ENCODE data around the gene HOXD13. TPM values are rescaled to one million over a fixed set of nuclear protein-coding genes. Genes with fewer than 3 reads are reported as not detected.

Gene HOXD13
- total RNA-seq, 1 donor from 2014 or later: not detected

- peaks cover 3% of the 10 kb centered on the region for H3K4me1 Mint-ChIP-seq (ENCODE audit: low read depth)
- H3K27ac Mint-ChIP-seq: no peak overlapping the region
- H3K27me3 Mint-ChIP-seq: peaks cover 87% of the 10 kb centered on the region
- no peaks in the 10 kb centered on the region for H3K9me3 Mint-ChIP-seq (ENCODE audit: low read depth)
- no peak for DNase-seq (ENCODE audit: low spot score, unreplicated experiment)
- no peaks in the 10 kb centered on the region for H3K36me3 Mint-ChIP-seq (ENCODE audit: insufficient read depth)
- TF ChIP-seq CTCF (IDR thresholded peaks at IDR 0.05; ENCODE audit: unreplicated experiment): no peak
- no peak overlapping the region for H3K4me3 Mint-ChIP-seq (ENCODE audit: low read depth)
Observed at GRCh38 chr2:176103194-176103593, 10.7 kb downstream of the HOXD13 start.

GRCh38 chr2:176103742-176104315 lies 11.3 kb downstream of the HOXD13 start:
- DNase-seq (ENCODE audit: low spot score, unreplicated experiment): no peak
- Mint-ChIP-seq H3K9me3 (ENCODE audit: low read depth) (no peaks in the 10 kb centered on the region), H3K27ac (no peak overlapping the region), H3K36me3 (ENCODE audit: insufficient read depth) (no peaks in the 10 kb centered on the region), H3K27me3 (peaks cover 88% of the 10 kb centered on the region), H3K4me3 (ENCODE audit: low read depth) (no peak overlapping the region), H3K4me1 (ENCODE audit: low read depth) (peaks cover 3% of the 10 kb centered on the region)
- TF ChIP-seq CTCF (IDR thresholded peaks at IDR 0.05; ENCODE audit: unreplicated experiment): no peak

GRCh38 chr2:176104316-176105077 lies 12.0 kb downstream of the HOXD13 start:
- H3K4me1 Mint-ChIP-seq (ENCODE audit: low read depth): peaks cover 3% of the 10 kb centered on the region
- H3K27me3 Mint-ChIP-seq: peaks cover 88% of the 10 kb centered on the region
- peak overlapping the region; percentile 38 for H3K27ac Mint-ChIP-seq
- no peak overlapping the region for H3K4me3 Mint-ChIP-seq (ENCODE audit: low read depth)
- no peak for TF ChIP-seq CTCF (IDR thresholded peaks at IDR 0.05; ENCODE audit: unreplicated experiment)
- no peak for DNase-seq (ENCODE audit: low spot score, unreplicated experiment)
- H3K9me3 Mint-ChIP-seq (ENCODE audit: low read depth): no peaks in the 10 kb centered on the region
- no peaks in the 10 kb centered on the region for H3K36me3 Mint-ChIP-seq (ENCODE audit: insufficient read depth)

GRCh38 chr2:176105078-176105729 lies 12.7 kb downstream of the HOXD13 start:
- no peaks in the 10 kb centered on the region for H3K9me3 Mint-ChIP-seq (ENCODE audit: low read depth)
- peak overlapping the region; percentile 38 for H3K27ac Mint-ChIP-seq
- H3K27me3 Mint-ChIP-seq: peaks cover 90% of the 10 kb centered on the region
- DNase-seq (ENCODE audit: low spot score, unreplicated experiment): no peak
- H3K4me3 Mint-ChIP-seq (ENCODE audit: low read depth): no peak overlapping the region
- no peaks in the 10 kb centered on the region for H3K36me3 Mint-ChIP-seq (ENCODE audit: insufficient read depth)
- peaks cover 3% of the 10 kb centered on the region for H3K4me1 Mint-ChIP-seq (ENCODE audit: low read depth)
- no peak for TF ChIP-seq CTCF (IDR thresholded peaks at IDR 0.05; ENCODE audit: unreplicated experiment)

- no peak overlapping the region for H3K4me3 Mint-ChIP-seq (ENCODE audit: low read depth)
- peaks cover 3% of the 10 kb centered on the region for H3K4me1 Mint-ChIP-seq (ENCODE audit: low read depth)
- H3K36me3 Mint-ChIP-seq (ENCODE audit: insufficient read depth): no peaks in the 10 kb centered on the region
- H3K27me3 Mint-ChIP-seq: peaks cover 90% of the 10 kb centered on the region
- peak overlapping the region; percentile 71 for H3K27ac Mint-ChIP-seq
- no peaks in the 10 kb centered on the region for H3K9me3 Mint-ChIP-seq (ENCODE audit: low read depth)
- no peak for DNase-seq (ENCODE audit: low spot score, unreplicated experiment)
- no peak for TF ChIP-seq CTCF (IDR thresholded peaks at IDR 0.05; ENCODE audit: unreplicated experiment)
Observed at GRCh38 chr2:176105730-176106580, 13.4 kb downstream of the HOXD13 start.
